ENCODE results near the gene TCTN1.

GRCh38 chr12:110600254-110600653 lies 13.7 kb upstream of the TCTN1 start:
- no peak for TF ChIP-seq POLR2A (IDR thresholded peaks at IDR 0.05)
- peak; percentile 26 to 61 (median 41) for TF ChIP-seq CTCF (IDR thresholded peaks at IDR 0.05)
